Neural progenitor cell (in vitro differentiated cells): Measurements from ENCODE around the gene USP10.

Source experiments
- CTCF ChIP-seq: fragments of 200-600 bp; sonication (generic); IDR thresholded peaks from 2 replicates; pipeline ENCODE4 v1.5.1; 2017; ENCODE audit warnings: antibody characterized with exemption, mild to moderate bottlenecking
- EZH2 ChIP-seq: fragments of 200-600 bp; sonication (generic); IDR thresholded peaks from 2 replicates; pipeline ENCODE4 v1.6.1; 2017; ENCODE audit warnings: antibody characterized with exemption, mild to moderate bottlenecking, moderate library complexity
- EZH2phosphoT487 ChIP-seq: fragments of 200-600 bp; sonication (generic); IDR thresholded peaks from 2 replicates; pipeline ENCODE4 v1.6.1; 2017; ENCODE audit warnings: antibody characterized with exemption

- TF ChIP-seq CTCF (no peak), EZH2 (no peak), EZH2phosphoT487 (no peak)
Measured at GRCh38 chr16:84663433-84664101, 36.2 kb upstream of the USP10 start.
